ENCODE measurements around the gene NRAS. TPM values are rescaled to one million over a fixed set of nuclear protein-coding genes. Genes with fewer than 3 reads are reported as not detected.

NRAS gene
- total RNA-seq, 3 donors from 2014 or later, result 25.3 to 51.1 (median 40.8) TPM

- Histone ChIP-seq H3K4me1 (ENCODE audit: low read depth) (peaks cover 8% of the 10 kb centered on the region), H3K4me3 (no peak overlapping the region), H3K9me3 (no peaks in the 10 kb centered on the region), H3K36me3 (ENCODE audit: low read depth) (no peaks in the 10 kb centered on the region)
- no peak for TF ChIP-seq CTCF (IDR thresholded peaks at IDR 0.05)
- intact Hi-C loops (cut with DNase I, micrococcal nuclease), result no loop called here
- peak in 1 of 3 donors; percentile 27 for DNase-seq
- ATAC-seq, result no peak
Measured at GRCh38 chr1:114671939-114672275, 44.7 kb downstream of the NRAS start.

GRCh38 chr1:114671011-114671938, 45.3 kb downstream of the NRAS start:
- no peak for DNase-seq
- no peaks in the 10 kb centered on the region for H3K9me3 ChIP-seq
- ATAC-seq, result no peak
- intact Hi-C loops (cut with DNase I, micrococcal nuclease), result no loop called here
- H3K4me3 ChIP-seq, result no peak overlapping the region
- no peaks in the 10 kb centered on the region for H3K36me3 ChIP-seq (ENCODE audit: low read depth)
- H3K4me1 ChIP-seq (ENCODE audit: low read depth), result peaks cover 8% of the 10 kb centered on the region
- TF ChIP-seq CTCF (IDR thresholded peaks at IDR 0.05), result no peak

GRCh38 chr1:114670083-114671010, 46.2 kb downstream of the NRAS start:
- no peaks in the 10 kb centered on the region for H3K9me3 ChIP-seq
- peak; percentile 93 to 97 (median 96) for DNase-seq
- H3K36me3 ChIP-seq (ENCODE audit: low read depth), result no peaks in the 10 kb centered on the region
- no peak for TF ChIP-seq CTCF (IDR thresholded peaks at IDR 0.05)
- intact Hi-C loops (cut with DNase I, micrococcal nuclease), result no loop called here
- peak; percentile 99 for ATAC-seq
- peaks cover 8% of the 10 kb centered on the region for H3K4me1 ChIP-seq (ENCODE audit: low read depth)
- peak overlapping the region; percentile 35 for H3K4me3 ChIP-seq

GRCh38 chr1:114669562-114670082, 46.9 kb downstream of the NRAS start, which contains the start of gene DENND2C:
Gene DENND2C, minus strand, starts transcription at chr1:114670049. Its CDS starts 44,065 bp downstream, at chr1:114625984.
- no peaks in the 10 kb centered on the region for H3K36me3 ChIP-seq (ENCODE audit: low read depth)
- H3K4me3 ChIP-seq, result peak within 1 kb of the TSS; percentile 35
- no peaks in the 10 kb centered on the region for H3K9me3 ChIP-seq
- H3K4me1 ChIP-seq (ENCODE audit: low read depth), result peaks cover 8% of the 10 kb centered on the region
- DNase-seq (no peak), ATAC-seq (peak; percentile 70)
- TF ChIP-seq CTCF (IDR thresholded peaks at IDR 0.05), result no peak
- intact Hi-C loops (cut with DNase I, micrococcal nuclease), result no loop called here

- peak in 1 of 3 donors; percentile 6 for DNase-seq
- intact Hi-C loops (cut with DNase I, micrococcal nuclease), result no loop called here
Measured at GRCh38 chr1:114668784-114669561, 47.6 kb downstream of the NRAS start.

More at GRCh38 chr1:114668784-114669561, 47.6 kb downstream of the NRAS start:
- TF ChIP-seq CTCF (IDR thresholded peaks at IDR 0.05), result no peak
- peaks cover 8% of the 10 kb centered on the region for H3K4me1 ChIP-seq (ENCODE audit: low read depth)
- ATAC-seq, result no peak
- H3K36me3 ChIP-seq (ENCODE audit: low read depth), result no peaks in the 10 kb centered on the region
- H3K9me3 ChIP-seq, result no peaks in the 10 kb centered on the region
- H3K4me3 ChIP-seq, result peak overlapping the region; percentile 35
